ENCODE results near the gene ELL2. TPM values are rescaled to one million over a fixed set of nuclear protein-coding genes. Genes with fewer than 3 reads are reported as not detected.

The ELL2 gene
- total RNA-seq, 3 donors from 2014 or later (not counting 1 experiment from before 2014, with no cell fraction given) = 52.8 to 78.2 (median 69.4) TPM

- H3K9me3 Mint-ChIP-seq = no peaks in the 10 kb centered on the region
- Histone ChIP-seq H3K4me3 (ENCODE audit: low read length) (no peak overlapping the region), H3K9me3 (ENCODE audit: control insufficient read depth, insufficient read depth, low read length) (no peaks in the 10 kb centered on the region), H3K27ac (ENCODE audit: low read length) (no peak overlapping the region), H3K36me3 (ENCODE audit: control insufficient read depth, insufficient read depth, low read length) (no peaks in the 10 kb centered on the region), H3K4me1 (ENCODE audit: control insufficient read depth, insufficient read depth, low read length) (no peaks in the 10 kb centered on the region), H3K27me3 (ENCODE audit: control insufficient read depth, insufficient read depth, low read length) (no peaks in the 10 kb centered on the region)
- peaks cover 0 to 3% of the 10 kb centered on the region in 2 donors for H3K27me3 Mint-ChIP-seq (ENCODE audit: low read depth in 2 of 2)
- no peaks in the 10 kb centered on the region for H3K36me3 Mint-ChIP-seq
- no peak overlapping the region for H3K4me3 Mint-ChIP-seq
- peaks cover 7 to 8% of the 10 kb centered on the region in 2 donors for H3K4me1 Mint-ChIP-seq
- intact Hi-C loops (cut with micrococcal nuclease) = no loop called here
- WGBS (ENCODE audit: insufficient coverage) = 90% methylated on average over 3 of the region's 3 CpGs
- DNase-seq (no peak), ATAC-seq (no peak)
- TF ChIP-seq, protein P1, sequence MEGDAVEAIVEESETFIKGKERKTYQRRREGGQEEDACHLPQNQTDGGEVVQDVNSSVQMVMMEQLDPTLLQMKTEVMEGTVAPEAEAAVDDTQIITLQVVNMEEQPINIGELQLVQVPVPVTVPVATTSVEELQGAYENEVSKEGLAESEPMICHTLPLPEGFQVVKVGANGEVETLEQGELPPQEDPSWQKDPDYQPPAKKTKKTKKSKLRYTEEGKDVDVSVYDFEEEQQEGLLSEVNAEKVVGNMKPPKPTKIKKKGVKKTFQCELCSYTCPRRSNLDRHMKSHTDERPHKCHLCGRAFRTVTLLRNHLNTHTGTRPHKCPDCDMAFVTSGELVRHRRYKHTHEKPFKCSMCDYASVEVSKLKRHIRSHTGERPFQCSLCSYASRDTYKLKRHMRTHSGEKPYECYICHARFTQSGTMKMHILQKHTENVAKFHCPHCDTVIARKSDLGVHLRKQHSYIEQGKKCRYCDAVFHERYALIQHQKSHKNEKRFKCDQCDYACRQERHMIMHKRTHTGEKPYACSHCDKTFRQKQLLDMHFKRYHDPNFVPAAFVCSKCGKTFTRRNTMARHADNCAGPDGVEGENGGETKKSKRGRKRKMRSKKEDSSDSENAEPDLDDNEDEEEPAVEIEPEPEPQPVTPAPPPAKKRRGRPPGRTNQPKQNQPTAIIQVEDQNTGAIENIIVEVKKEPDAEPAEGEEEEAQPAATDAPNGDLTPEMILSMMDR (IDR thresholded peaks at IDR 0.05) = no peak
- H3K27ac Mint-ChIP-seq = no peak overlapping the region
Observed at GRCh38 chr5:95940758-95941682, 20.6 kb downstream of the ELL2 start.

DNA sequence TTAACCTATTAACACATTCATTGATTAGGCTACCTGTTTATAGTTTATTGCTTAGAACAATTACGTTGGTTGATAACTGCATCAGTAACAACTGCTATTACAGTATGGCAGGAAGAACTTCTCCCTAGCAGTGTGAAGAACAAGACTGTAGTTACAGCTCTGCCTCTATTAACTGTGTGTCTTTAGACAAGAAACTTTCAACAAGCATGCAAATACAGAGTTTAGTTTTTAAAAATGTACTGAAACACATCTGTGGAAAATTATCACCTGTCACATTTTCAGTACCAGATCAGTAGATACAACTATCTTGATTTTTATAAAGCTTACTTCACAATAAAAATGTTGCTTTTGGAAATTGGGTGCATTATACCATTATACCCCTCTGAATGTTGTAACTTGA is 22.2 kb downstream of the ELL2 start:
- ATAC-seq (no peak), DNase-seq (no peak)
- Histone ChIP-seq H3K9me3 (ENCODE audit: control insufficient read depth, insufficient read depth, low read length) (no peaks in the 10 kb centered on the region), H3K27me3 (ENCODE audit: control insufficient read depth, insufficient read depth, low read length) (no peaks in the 10 kb centered on the region), H3K27ac (ENCODE audit: low read length) (no peak overlapping the region), H3K4me3 (ENCODE audit: low read length) (no peak overlapping the region), H3K36me3 (ENCODE audit: control insufficient read depth, insufficient read depth, low read length) (no peaks in the 10 kb centered on the region), H3K4me1 (ENCODE audit: control insufficient read depth, insufficient read depth, low read length) (no peaks in the 10 kb centered on the region)
- no peak overlapping the region for H3K27ac Mint-ChIP-seq
- H3K36me3 Mint-ChIP-seq = no peaks in the 10 kb centered on the region
- H3K4me3 Mint-ChIP-seq = no peak overlapping the region
- TF ChIP-seq, protein P1 (IDR thresholded peaks at IDR 0.05) = no peak
- no peaks in the 10 kb centered on the region for H3K9me3 Mint-ChIP-seq
- no peaks in the 10 kb centered on the region for H3K27me3 Mint-ChIP-seq (ENCODE audit: low read depth in 2 of 2)
- H3K4me1 Mint-ChIP-seq = peaks cover 5% of the 10 kb centered on the region in 2 donors
- 100% methylated on average over 1 of the region's 1 CpG for WGBS (ENCODE audit: insufficient coverage)
- intact Hi-C loops (cut with micrococcal nuclease) = no loop called here

GRCh38 chr5:95938766-95939165 is 22.9 kb downstream of the ELL2 start:
- Histone ChIP-seq H3K4me1 (ENCODE audit: control insufficient read depth, insufficient read depth, low read length) (no peaks in the 10 kb centered on the region), H3K27ac (ENCODE audit: low read length) (no peak overlapping the region), H3K4me3 (ENCODE audit: low read length) (no peak overlapping the region), H3K36me3 (ENCODE audit: control insufficient read depth, insufficient read depth, low read length) (no peaks in the 10 kb centered on the region), H3K27me3 (ENCODE audit: control insufficient read depth, insufficient read depth, low read length) (no peaks in the 10 kb centered on the region), H3K9me3 (ENCODE audit: control insufficient read depth, insufficient read depth, low read length) (no peaks in the 10 kb centered on the region)
- no peak overlapping the region for H3K4me3 Mint-ChIP-seq
- intact Hi-C loops (cut with micrococcal nuclease) = no loop called here
- H3K4me1 Mint-ChIP-seq = peaks cover 9 to 12% of the 10 kb centered on the region in 2 donors
- DNase-seq = no peak
- H3K36me3 Mint-ChIP-seq = no peaks in the 10 kb centered on the region
- 100% methylated on average over 1 of the region's 1 CpG for WGBS (ENCODE audit: insufficient coverage)
- H3K27ac Mint-ChIP-seq = no peak overlapping the region
- H3K9me3 Mint-ChIP-seq = no peaks in the 10 kb centered on the region
- no peaks in the 10 kb centered on the region for H3K27me3 Mint-ChIP-seq (ENCODE audit: low read depth in 2 of 2)
- no peak for ATAC-seq
- TF ChIP-seq, protein P1 (IDR thresholded peaks at IDR 0.05) = no peak

Data from natural killer cell (primary cell).